NCI-H2196 (cell line): Measurements from ENCODE around the gene SPACA6.
"Not testable (repeated sequence)": the region's sequence is repeated elsewhere in the genome, so short reads cannot be mapped to it uniquely, and the experiment has no call there.

Experiments used
- DNase-seq: peaks from one replicate; lab custom pipeline; 2025; ENCODE audit not compliant: unreplicated experiment; lab: John Stamatoyannopoulos, UW

Gene SPACA6, protein sequence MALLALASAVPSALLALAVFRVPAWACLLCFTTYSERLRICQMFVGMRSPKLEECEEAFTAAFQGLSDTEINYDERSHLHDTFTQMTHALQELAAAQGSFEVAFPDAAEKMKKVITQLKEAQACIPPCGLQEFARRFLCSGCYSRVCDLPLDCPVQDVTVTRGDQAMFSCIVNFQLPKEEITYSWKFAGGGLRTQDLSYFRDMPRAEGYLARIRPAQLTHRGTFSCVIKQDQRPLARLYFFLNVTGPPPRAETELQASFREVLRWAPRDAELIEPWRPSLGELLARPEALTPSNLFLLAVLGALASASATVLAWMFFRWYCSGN

DNA sequence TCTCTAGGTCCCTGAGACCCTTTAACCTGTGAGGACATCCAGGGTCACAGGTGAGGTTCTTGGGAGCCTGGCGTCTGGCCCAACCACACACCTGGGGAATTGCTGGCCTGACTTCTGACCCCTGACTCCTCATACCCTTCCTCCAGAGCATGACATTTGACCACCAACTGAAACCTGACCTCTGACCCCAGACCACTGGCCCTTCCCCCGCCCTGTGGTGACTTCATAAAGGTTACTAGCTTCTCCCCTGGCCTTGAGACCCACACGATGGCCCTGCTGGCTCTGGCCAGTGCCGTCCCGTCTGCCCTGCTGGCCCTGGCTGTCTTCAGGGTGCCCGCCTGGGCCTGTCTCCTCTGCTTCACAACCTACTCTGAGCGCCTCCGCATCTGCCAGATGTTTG, at the start of gene SPACA6:
Gene SPACA6 (plus strand): TSS at position 71 of the 400 bp plus-strand sequence. CDS start 197 bp downstream, at position 268.
- DNase-seq, result no peak

DNA sequence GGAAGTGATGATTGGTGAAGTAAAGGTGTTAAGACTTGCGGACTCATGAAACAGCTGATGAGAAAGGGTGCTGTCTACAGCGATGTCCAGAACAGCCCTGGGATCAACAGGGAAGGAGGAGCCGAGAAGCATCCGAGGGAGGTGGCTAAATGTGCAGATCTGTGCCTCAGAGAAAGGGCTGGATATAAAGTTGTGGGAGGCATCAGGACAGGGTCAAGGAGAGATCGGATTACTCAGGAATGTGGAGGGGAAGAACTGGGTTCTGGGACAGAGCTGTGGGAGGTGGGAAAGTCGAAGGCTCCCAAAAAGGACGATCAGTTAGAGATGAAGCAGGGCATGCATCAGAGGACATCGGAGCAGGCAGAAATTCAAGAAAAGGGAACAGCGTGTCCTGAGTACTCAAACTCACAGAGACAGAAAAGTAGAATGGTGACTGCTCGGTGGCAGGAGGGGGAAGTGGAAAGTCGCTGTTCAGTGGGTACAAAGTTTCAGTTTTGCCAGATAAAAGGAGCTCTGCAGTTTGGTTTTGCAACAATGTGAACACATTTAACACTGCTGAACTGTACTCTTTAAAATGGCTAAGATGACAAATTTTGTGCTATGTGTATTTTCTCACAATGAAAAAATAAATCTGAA, 48.4 kb upstream of the SPACA6 start:
- no peak for DNase-seq

DNA sequence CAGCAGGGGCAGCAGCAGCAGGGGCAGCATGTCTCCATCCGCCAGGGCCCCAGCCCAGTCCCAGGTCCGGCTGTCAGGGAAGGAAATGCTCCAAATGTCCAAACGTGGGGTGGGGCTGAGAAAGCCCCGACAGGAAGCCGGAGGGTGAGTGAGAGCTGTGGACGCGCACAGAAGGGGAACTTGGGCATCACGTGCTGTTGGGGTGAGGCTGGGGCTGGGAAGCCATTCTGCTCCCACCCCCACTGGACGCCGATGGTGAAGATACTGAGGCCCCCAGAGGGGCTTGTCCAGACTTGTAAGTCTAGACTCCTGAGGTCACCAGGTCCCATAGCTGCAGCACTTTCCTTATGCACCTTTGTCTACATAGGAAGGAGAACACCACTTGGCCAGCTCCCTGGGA, 46.4 kb upstream of the SPACA6 start, which contains the start of gene SIGLEC14:
Gene SIGLEC14 (minus strand): TSS at position 96 of the 400 bp plus-strand sequence. CDS start 66 bp downstream, at position 30.
- not testable (repeated sequence) for DNase-seq

DNA sequence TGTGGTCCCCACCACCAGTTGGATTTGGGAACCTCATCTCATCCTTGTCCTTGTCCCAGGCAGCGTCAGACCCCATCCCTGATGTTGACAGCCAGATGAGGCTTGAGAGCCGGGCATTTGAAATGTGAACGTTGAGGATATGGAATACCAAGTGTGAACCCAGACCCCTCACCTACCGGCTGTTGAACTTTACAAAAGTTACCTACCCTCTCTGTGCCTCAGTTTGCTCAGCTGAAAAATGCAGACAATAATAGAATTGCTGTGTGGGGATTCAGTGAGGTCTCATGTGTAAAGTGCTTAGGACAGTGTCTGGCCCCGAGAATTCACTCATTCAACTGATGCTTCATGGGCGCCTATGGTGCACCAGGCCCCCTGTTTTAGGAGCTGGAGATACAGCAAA, 45.8 kb upstream of the SPACA6 start:
- DNase-seq, result no peak

DNA sequence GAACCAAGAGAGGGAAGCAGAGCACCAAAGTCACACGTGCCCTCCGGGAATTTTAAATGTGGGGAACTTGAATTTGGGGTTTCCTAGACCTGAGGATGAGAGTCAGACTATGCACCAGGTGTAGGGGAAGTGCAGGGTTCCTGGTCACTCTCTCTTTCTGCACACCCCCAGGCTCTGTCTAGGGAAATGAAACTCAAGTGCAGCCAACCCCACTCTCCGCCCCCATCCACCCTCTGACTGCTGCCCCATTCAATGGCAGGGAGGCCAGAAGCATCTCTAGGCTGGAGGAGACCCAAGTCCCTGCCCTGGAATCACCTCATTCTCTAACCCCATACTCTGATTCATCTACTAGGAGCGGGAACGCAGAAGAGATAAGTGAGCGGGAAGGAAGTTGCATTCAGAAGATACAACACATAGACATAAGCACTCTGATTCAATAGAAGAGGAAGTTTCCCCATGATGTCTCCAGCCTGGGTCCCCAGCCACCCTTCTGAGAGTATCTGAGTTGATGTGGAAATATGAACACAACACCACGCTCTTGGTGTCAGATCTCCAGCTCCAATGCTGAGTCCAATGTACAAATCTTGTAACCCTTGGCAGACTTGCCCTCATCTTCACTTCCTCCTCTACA, 41.8 kb upstream of the SPACA6 start:
- DNase-seq, result no peak

DNA sequence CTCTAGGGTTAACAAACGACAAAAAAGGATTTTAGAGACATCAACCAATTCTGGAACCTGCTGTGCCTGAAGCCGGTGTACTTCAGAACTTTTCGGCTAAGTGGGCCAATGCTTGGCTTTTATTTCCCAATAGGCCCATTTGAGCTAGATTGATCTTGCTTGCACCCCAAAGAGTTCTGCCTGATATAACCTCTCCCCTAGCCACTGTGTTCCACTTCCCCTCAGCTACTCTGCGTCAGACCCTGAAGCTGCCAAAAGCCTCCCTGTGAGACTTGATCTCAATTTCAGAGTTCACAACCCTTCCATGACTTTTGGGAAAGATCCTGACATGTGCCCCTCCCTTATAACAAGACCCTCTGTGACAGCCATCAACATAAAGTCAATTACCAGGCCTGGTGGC, 40.9 kb upstream of the SPACA6 start:
- no peak for DNase-seq

DNA sequence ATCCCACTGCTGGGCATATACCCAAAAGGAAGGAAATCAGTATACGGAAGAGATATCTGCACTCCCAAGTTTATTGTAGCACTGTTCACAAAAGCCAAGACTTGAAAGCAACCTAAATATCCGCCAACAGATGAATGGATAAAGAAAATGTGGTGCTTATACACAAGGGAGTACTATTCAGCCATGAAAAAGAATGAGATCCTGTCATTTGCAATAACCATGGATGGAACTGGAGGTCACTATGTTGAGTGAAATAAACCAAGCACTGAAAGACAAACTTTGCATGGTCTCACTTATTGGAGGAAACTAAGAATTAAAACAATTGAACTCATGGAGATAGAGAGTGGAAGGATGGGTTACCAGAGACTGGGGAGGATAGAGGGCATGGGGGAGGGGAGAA, 40.0 kb upstream of the SPACA6 start:
- no peak for DNase-seq

DNA sequence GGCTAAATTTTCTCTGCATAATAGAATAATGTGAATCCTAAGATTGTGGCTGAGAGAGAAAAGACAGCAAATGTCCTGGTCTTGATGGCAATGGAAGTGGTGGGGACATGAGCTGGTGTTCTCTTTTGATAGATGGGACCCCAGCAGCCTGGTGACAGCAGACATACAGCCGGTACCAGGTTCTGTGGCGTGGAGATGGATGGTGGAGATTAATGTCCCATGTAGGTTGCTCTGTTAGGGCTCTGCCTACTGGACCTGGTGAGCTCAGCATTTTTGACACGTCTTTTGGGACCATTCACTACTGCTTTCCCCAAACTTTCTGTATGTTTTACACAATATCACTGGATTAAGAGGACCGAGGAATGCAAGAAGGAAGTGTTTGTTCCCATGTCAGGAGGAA, 38.3 kb upstream of the SPACA6 start:
- DNase-seq, result no peak

DNA sequence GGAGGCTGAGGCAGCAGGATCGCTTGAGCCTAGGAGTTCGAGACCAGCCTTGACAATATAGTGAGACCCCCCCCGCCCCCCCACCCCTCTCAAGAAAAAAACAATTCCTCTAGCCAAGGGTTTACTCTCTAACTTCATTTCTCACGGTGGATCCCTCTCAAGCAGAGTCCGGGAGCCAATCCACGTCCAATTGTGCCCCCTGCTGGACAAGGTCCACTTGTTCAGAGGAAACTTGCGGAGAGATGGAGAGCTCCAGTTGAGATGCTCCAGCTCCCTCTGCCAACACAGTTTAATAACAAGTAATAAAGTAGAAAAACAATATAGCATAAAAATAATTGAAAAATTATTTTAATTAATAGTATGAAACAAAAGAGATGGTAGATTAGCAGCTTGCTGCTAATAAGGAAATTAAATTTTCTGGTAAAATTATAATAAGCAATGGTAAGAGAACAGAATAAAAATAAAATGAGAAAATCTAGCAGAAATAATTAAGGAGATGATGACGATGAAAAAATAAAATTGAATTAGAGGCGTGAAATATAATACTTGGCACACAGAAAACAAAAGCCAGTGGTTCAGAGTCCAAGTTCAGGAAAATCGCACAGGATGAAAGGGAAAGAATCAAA, 32.0 kb upstream of the SPACA6 start:
- peak; percentile 76 for DNase-seq

DNA sequence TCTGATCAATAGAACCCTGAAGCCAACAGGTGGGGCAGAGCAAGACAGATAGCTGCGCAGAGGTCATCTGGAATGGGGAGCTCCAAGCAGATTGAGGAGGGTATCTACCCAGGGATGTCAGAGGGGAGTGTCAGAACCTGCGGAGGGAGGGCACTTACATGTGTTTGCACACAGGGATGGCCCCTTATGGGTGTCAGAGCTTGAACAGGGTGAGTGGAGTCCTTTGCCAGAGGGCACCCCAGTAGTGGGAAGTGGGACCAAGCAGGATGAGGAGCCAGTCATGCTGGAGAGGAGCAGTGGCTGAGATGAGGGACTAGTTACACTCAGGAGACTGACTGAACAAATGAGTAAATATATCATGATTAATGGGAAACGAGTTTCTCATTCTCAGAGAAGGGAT, 29.5 kb upstream of the SPACA6 start:
- DNase-seq, result no peak

DNA sequence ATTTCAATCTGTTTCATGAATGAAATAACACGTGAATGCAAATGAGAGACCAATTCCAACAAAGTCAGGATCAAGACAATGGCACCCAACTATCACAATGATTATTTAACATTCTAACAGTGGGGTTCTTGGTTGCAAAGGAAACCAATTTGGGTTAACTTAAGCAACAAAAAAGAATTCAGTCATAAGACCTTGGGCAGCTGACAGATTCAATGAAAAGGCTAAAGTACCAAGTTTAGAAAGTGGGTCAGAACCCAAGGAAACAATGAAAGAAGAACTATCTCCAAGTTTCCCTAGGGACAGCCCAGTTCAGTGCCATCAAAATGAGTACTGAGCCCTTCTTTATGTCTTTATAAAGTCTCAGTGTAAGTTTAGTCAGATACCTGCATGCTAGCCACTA, 29.0 kb upstream of the SPACA6 start:
- DNase-seq, result no peak

DNA sequence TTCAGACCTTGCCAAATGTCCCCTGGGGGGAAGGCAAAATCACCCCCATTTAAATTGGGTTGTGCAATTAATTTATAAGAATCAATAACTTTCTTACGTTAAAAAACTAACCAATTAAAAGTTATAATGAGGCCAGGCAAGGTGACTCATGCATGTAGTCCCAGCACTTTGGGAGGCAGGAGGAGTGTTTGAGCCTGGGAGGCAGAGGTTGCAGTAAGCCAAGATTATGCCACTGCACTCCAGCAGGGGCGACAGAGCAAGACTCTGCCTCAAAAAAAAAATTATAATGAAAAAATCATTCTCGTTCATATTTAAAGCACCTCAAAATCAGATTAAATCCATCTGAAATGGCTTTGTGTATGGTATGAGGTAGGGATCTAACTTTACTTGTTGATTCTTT, 28.1 kb upstream of the SPACA6 start:
- DNase-seq, result no peak

DNA sequence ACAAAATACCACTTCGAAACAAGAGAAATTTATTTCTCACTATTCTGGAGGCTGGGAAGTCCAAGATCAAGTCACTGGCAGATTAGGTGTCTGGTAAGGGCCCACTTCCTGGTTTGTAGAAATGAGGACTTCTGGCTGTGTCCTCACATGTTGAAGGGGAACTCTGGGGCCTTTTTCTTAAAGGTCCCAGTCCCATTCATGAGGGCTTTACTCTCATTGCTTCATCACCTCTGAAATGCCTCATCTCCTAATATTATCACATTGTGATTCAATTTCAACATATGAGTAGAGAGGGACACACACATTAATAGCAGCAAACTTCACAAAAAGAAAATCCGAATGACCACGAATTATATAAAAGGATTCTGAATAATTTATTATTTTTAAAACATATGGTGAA, 24.9 kb upstream of the SPACA6 start:
- no peak for DNase-seq

DNA sequence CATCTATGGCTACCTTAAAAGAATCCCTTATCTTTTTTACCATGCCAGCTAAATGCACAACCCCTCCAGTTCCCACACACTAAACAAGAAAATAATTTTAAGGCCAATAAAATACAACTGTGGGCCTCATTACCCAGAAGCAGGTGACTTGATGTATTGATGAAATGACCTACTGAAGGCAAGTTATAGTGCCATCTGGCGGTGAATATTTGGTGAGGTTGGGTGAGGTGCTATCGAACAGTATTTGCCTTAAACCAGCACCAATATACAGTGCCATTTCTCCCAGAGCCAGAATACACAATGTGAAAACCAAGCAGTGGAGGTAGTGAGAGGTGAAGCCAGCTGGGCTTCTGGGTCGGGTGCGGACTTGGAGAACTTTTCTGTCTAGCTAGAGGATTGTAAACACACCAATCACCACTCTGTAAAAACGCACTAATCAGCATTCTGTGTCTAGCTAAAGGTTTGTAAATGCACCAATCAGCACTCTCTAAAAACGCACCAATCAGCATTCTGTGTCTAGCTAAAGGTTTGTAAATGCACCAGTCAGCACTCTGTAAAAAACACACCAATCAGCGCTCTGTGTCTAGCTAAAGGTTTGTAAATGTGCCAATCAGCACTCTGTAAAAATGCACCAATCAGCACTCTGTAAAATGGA, 17.1 kb upstream of the SPACA6 start:
- DNase-seq, result not testable (repeated sequence)

DNA sequence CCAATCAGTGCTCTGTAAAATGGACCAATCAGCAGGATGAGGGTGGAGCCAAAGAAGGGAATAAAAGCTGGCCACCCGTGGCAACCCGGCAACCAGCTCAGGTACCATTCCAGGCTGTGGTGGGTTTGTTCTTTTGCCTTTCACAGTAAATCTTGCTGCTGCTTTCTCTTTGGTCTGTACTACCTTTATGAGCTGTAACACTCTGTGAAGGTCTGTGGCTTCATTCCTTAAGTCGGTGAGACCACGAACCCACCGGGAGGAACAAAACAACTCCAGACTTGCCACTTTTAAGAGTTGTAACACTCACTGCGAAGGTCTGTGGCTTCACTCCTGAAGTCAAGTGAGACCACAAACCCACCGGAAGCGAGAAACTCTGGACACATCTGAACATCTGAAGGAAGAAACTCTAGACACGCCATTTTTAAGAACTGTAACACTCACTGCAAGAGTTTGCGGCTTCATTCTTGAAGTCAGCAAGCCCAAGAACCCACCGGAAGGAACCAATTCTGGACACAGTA, 16.5 kb upstream of the SPACA6 start:
- no peak for DNase-seq

DNA sequence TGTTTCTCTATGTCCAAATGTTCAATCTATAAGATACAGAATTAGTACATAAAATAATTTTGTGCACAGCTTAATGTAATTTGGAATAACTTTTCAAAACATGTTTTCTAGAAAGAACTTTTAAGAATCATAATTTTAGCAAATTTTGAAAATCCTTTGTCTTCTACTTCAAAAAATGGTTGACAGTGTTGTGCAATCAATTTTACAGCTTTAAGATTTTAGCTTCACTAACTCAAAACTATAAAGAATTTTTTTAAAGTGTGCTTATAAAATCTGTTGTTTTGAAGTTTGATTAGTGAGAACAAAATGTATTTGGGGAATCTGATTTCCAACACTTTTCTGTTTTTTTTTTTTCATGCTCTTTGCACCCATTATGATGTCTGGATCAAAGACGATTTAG, 12.7 kb upstream of the SPACA6 start:
- no peak for DNase-seq

DNA sequence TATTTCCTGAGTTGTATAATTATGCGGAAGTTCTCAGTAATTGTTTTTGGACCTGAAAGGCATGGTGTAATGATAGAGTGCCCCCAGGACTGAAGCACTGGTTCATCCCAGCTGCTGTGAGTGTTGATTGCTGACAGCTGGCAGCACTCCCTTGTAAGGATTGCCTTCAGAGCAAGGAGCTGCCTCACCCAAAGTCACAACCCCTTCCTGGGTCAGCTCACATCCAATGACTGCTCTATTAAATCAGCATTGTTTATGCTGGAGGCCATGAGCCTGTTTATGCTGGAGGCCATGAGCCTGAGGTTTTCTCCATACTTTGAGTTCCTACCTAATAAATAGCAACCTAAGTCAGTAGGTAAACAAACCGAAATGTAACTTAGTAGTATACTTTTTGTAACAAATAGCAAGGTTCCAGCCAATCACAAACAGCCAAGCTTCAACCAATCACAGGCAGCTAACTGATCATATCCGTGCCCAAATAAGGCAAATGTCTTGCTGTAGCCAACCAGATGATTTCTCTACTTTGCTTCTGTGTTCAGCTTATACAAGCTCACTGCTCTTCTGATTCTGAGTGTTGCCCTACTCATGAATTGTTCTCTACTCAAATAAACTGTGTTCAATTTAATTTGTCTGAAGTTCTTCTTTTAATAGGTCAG, 11.7 kb upstream of the SPACA6 start:
- no peak for DNase-seq

DNA sequence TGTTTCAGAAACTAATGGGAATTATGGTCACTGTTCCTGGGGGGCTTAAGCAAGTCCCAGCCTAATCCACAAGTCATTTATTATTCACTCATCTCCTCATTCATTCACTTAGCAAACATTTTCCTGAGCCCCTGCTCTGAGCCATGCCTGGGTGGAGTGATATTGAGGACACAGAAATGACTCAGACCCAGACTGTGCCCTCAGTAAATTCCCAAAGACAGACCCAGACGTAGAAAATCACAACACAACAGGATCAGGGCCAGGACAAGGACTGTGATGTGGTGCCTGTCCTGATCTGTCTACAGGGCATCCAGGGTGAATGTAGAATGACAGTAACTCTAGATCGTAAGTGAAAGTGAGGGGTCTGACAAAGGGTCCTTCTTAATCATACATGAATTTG, 7.0 kb upstream of the SPACA6 start:
- no peak for DNase-seq

DNA sequence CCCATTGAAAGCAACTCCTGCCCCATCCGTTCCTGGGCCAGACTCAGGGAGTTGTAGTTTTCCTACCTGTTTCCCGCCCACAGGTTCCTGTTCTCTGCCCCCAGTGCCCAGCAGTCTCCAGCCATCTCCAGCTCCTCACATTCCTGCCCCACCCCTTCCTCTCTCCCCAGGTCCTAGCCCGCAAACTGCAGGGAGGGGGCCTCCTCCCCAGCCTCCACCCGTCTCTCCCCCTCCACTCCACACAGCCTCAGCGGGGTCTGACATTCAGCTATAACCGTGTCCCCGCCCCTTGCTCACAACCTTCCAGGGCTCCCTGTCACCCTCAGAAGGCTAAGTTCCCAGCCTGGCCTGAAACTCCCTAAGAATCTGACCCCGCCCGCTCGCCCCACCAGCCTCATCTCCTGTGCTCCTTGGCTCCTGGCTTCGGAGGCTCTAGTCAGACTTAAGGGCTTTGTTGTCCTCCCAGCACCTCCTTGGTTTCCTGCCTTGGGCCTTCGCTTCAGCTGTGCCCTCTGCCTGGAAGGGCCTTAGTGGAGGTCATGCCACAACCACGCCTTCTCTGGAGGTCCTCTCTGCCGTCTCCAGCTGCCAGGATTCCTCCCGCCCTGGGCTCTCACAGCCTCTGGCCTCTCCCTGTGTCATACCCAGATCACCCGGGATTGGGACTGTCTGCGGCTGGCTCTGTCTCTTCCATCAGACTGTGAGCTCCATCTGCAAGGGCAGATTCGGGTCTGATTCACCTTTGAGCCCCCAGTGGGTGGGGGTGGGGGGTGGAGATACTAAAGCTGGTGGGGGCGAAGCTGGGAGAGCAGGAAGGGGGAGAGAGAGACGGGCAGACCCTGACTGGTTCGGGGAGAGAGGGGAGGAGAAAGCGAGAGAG, 5.1 kb upstream of the SPACA6 start:
- peak; percentile 12 for DNase-seq
